Hindlimb muscle (tissue), 1 donor: ENCODE data around the gene TRPM3. TPM values are rescaled to one million over a fixed set of nuclear protein-coding genes. Genes with fewer than 3 reads are reported as not detected.

ENCODE experiments used
- DNase-seq: peaks from one replicate; pipeline ENCODE4 v3.0.0-alpha.2; 2013
- polyA plus RNA-seq: library from polyadenylated mRNA; unstranded; fragments of 120-200 nt; gene quantifications from one replicate; pipeline ENCODE4 v1.2.1, GENCODE V29; 2013; ENCODE audit not compliant: insufficient read length

Gene TRPM3
- polyA plus RNA-seq, 1 donor: 0.25 TPM

GRCh38 chr9:70602321-70603019, 519.0 kb downstream of the TRPM3 start:
- DNase-seq: peak; percentile 84

GRCh38 chr9:70601000-70601951, 520.1 kb downstream of the TRPM3 start:
- peak; percentile 74 for DNase-seq

GRCh38 chr9:70600506-70600905, 520.9 kb downstream of the TRPM3 start:
- no peak for DNase-seq

- no peak for DNase-seq
Observed at GRCh38 chr9:70597886-70598285, 523.5 kb downstream of the TRPM3 start.

GRCh38 chr9:70595211-70595610, 526.2 kb downstream of the TRPM3 start:
- no peak for DNase-seq

GRCh38 chr9:70594386-70594944, 527.0 kb downstream of the TRPM3 start:
- DNase-seq: no peak

- DNase-seq: no peak
Observed at GRCh38 chr9:70593241-70593640, 528.2 kb downstream of the TRPM3 start.

GRCh38 chr9:70590315-70590677, 531.1 kb downstream of the TRPM3 start:
- no peak for DNase-seq

GRCh38 chr9:70589571-70590314, 531.7 kb downstream of the TRPM3 start:
- DNase-seq: no peak

- no peak for DNase-seq
Observed at GRCh38 chr9:70588999-70589398, 532.4 kb downstream of the TRPM3 start.

- DNase-seq: no peak
Observed at GRCh38 chr9:70588381-70588780, 533.0 kb downstream of the TRPM3 start.

GRCh38 chr9:70587201-70587600, 534.2 kb downstream of the TRPM3 start:
- no peak for DNase-seq

GRCh38 chr9:70586476-70586875, 534.9 kb downstream of the TRPM3 start:
- DNase-seq: no peak

- no peak for DNase-seq
Observed at GRCh38 chr9:70581955-70582350, 539.5 kb downstream of the TRPM3 start.

- no peak for DNase-seq
Observed at GRCh38 chr9:70581214-70581954, 540.0 kb downstream of the TRPM3 start.

GRCh38 chr9:70580606-70581195, 540.7 kb downstream of the TRPM3 start:
- DNase-seq: no peak

GRCh38 chr9:70579686-70580085, 541.7 kb downstream of the TRPM3 start:
- DNase-seq: no peak

- DNase-seq: no peak
Observed at GRCh38 chr9:70578720-70579119, 542.7 kb downstream of the TRPM3 start.

- DNase-seq: no peak
Observed at GRCh38 chr9:70577671-70578070, 543.8 kb downstream of the TRPM3 start.

- no peak for DNase-seq
Observed at GRCh38 chr9:70576116-70576515, 545.3 kb downstream of the TRPM3 start.

- DNase-seq: peak; percentile 66
Observed at GRCh38 chr9:70574151-70574837, 547.1 kb downstream of the TRPM3 start.
